Measurements from ENCODE around the gene SEPTIN6. TPM values are rescaled to one million over a fixed set of nuclear protein-coding genes. Genes with fewer than 3 reads are reported as not detected.

Gene SEPTIN6
- total and polyA plus RNA-seq, 2 of the 4 experiments (the other 2 are of a cell fraction) = 16.2 to 19.0 TPM

- H4K20me1 ChIP-seq (ENCODE audit: insufficient read depth, low read length) = no peaks in the 10 kb centered on the region
- ATAC-seq (ENCODE audit: low read depth) = no peak
- BruUV-seq (replicated peaks) = no TSS peak
- H2BK5ac ChIP-seq (ENCODE audit: low read depth, low read length, poor library complexity, severe bottlenecking) = no peak overlapping the region
- no peak overlapping the region for H3K23ac ChIP-seq (ENCODE audit: low read depth, low read length)
- no peak overlapping the region for H2AFZ ChIP-seq (replicated peaks; ENCODE audit: low read length, poor library complexity)
- H3K56ac ChIP-seq (ENCODE audit: extremely low read depth, insufficient read depth, low read length) = no peak overlapping the region
- H3K4ac ChIP-seq (ENCODE audit: low read depth, low read length) = no peak overlapping the region
- H3K27ac ChIP-seq (ENCODE audit: insufficient read depth, low read length) = no peak overlapping the region
- no peaks in the 10 kb centered on the region for H3K36me3 ChIP-seq (ENCODE audit: control insufficient read depth, insufficient read depth, low read length)
- H3K18ac ChIP-seq (ENCODE audit: low read depth, low read length) = no peak overlapping the region
- H2BK15ac ChIP-seq (ENCODE audit: low read depth, low read length) = no peak overlapping the region
- H3K4me3 ChIP-seq (ENCODE audit: insufficient read depth, low read depth, low read length) = no peak overlapping the region
- no peak overlapping the region for H2BK120ac ChIP-seq (ENCODE audit: low read depth, low read length)
- H3K4me1 ChIP-seq (ENCODE audit: control insufficient read depth, insufficient read depth, low read length) = no peaks in the 10 kb centered on the region
- H2BK20ac ChIP-seq (ENCODE audit: low read depth, low read length) = no peak overlapping the region
- CTCF ChIA-PET = no interaction called here
- H3K4me2 ChIP-seq (ENCODE audit: low read depth, low read length) = no peak overlapping the region
- no peak overlapping the region for H4K8ac ChIP-seq (ENCODE audit: low read depth in 2 of 2, low read length in 2 of 2)
- H3K79me1 ChIP-seq (ENCODE audit: low read depth in 1 of 2, low read length in 2 of 2) = no peaks in the 10 kb centered on the region
- H2AK9ac ChIP-seq (replicated peaks; ENCODE audit: low read depth, low read length, poor library complexity) = no peak overlapping the region
- H4K5ac ChIP-seq (ENCODE audit: low read depth, low read length) = no peak overlapping the region
- no peak overlapping the region for H4K91ac ChIP-seq (ENCODE audit: insufficient read depth, low read depth, low read length)
- POLR2A ChIA-PET (ENCODE audit: unreplicated experiment) = no interaction called here
- TF ChIP-seq CEBPB (IDR thresholded peaks at IDR 0.05; ENCODE audit: low read depth, low read length) (no peak), POLR2A (IDR thresholded peaks at IDR 0.05; ENCODE audit: low read depth, low read length) (no peak), SMC3 (IDR thresholded peaks at IDR 0.05; ENCODE audit: low read depth, low read length) (no peak), MXI1 (IDR thresholded peaks at IDR 0.05; ENCODE audit: borderline replicate concordance, low read depth, low read length) (no peak), MAFK (IDR thresholded peaks at IDR 0.05; ENCODE audit: low read depth, low read length) (no peak), MAZ (IDR thresholded peaks at IDR 0.05; ENCODE audit: borderline replicate concordance, low read depth, low read length) (no peak), NFE2L2 (IDR thresholded peaks at IDR 0.05; ENCODE audit: low read depth, low read length) (no peak), RAD21 (IDR thresholded peaks at IDR 0.05; ENCODE audit: low read length) (no peak), FOS (IDR thresholded peaks at IDR 0.05; ENCODE audit: low read depth, low read length) (no peak), RFX5 (IDR thresholded peaks at IDR 0.05; ENCODE audit: low read depth, low read length) (no peak), CHD1 (IDR thresholded peaks at IDR 0.05; ENCODE audit: low read depth, low read length) (no peak), BHLHE40 (IDR thresholded peaks at IDR 0.05; ENCODE audit: low read depth, low read length) (no peak), RCOR1 (IDR thresholded peaks at IDR 0.05; ENCODE audit: insufficient replicate concordance, low read length) (no peak), CTCF (conservative IDR thresholded peaks at IDR 0.05; ENCODE audit: low read depth, low read length) (no peak), ELK1 (IDR thresholded peaks at IDR 0.05; ENCODE audit: borderline replicate concordance, low read depth, low read length) (no peak)
- TF ChIP-seq, protein P1, sequence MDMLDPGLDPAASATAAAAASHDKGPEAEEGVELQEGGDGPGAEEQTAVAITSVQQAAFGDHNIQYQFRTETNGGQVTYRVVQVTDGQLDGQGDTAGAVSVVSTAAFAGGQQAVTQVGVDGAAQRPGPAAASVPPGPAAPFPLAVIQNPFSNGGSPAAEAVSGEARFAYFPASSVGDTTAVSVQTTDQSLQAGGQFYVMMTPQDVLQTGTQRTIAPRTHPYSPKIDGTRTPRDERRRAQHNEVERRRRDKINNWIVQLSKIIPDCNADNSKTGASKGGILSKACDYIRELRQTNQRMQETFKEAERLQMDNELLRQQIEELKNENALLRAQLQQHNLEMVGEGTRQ (IDR thresholded peaks at IDR 0.05; ENCODE audit: low read depth, low read length) = no peak
- dilution Hi-C loops (cut with HindIII; ENCODE audit: low sequenced_read_pairs, unreplicated experiment) (no loop called here), in situ Hi-C loops (cut with MboI; ENCODE audit: low sequenced_read_pairs) (no loop called here), intact Hi-C loops (cut with micrococcal nuclease) (no loop called here)
- 63% methylated on average over 1 of the region's 2 CpGs; no CpG with 5 or more reads in 1 of the 2 experiments for WGBS, 2 experiments (ENCODE audit: extremely low coverage in 2 of 2, insufficient read length in 1 of 2)
- H3K9me3 ChIP-seq (ENCODE audit: control insufficient read depth, insufficient read depth, low read length) = no peaks in the 10 kb centered on the region
- H3K27me3 ChIP-seq (ENCODE audit: control insufficient read depth, insufficient read depth, low read length) = no peaks in the 10 kb centered on the region
- H3K9ac ChIP-seq (ENCODE audit: low read depth, low read length) = no peak overlapping the region
- H3K9me1 ChIP-seq (ENCODE audit: insufficient read depth, low read length) = no peaks in the 10 kb centered on the region
- no peak overlapping the region for H3K14ac ChIP-seq (replicated peaks; ENCODE audit: low read depth, low read length)
- no peak for DNase-seq
- H2AK5ac ChIP-seq (ENCODE audit: low read depth, low read length) = no peak overlapping the region
Observed at GRCh38 chrX:119721926-119722325, 29.0 kb upstream of the SEPTIN6 start.

All from IMR-90 (cell line).